HG03460 (cell line): ENCODE measurements around the gene DIP2B.

ENCODE experiments used
- ATAC-seq: cut with Tn5 transposase; IDR thresholded peaks from one replicate; pipeline ENCODE4 v1.9.1; 2021; ENCODE audit not compliant: unreplicated experiment

The DIP2B gene

DNA sequence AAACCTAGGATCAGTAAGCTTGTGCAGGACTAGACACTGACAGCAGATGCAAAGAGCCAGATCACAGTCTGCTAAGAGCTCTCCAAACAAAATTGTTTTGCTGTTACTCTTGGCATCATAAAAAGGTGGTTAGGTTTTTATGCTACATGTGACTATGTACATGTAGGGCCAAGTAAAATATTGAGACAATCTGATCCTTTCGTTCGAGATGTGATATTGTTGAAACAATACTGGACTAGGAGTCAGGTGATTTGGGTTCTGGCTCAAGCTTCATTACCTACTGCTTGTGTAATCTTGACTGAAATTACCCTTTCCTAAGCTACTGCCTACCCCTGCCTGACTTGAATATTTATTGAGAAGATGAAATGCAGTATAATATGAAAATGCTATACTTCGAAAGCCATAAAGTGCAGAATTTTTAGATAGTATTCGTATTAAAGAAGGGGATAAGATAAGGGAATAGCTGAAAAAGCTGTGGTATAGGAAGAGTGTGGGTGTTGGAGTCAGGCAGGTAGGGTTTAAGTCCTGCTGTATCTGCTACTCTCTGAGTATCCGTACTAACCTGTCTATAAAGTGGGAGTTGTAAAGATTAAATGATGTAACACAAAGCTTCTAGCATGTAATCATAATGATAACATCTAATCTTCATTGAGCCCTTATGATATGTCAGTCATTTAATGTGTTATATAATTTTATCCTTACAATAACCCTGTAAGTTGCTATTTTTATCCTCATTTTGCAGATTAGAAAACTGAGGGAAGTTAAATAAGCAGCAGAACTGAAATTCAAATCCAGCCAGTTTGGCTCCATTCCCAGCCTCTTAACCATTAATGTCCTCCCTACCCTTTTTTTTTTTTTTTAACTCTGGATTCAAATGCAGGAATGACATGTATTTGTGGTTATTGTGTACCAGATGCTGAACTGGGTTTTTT lies 220.5 kb downstream of the DIP2B start:
- ATAC-seq, result no peak

DNA sequence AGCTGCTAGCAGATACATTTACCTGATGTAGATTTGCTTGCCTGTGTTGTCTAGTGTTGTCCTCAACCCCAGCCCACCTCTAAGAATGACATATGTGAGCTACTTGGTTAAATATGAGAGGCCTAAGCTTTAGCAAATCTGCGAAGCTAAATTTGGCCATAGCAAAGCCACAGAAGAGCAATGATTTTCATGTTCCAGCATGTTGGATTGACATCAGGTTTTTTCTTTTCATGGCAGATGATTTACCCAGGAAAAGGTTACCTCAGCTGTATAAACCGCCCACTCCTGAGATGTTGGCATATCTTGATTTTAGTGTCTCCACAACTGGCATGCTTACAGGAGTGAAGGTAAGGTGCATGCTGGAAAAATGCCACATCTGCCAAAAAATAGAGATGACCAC lies 222.7 kb downstream of the DIP2B start:
- no peak for ATAC-seq

DNA sequence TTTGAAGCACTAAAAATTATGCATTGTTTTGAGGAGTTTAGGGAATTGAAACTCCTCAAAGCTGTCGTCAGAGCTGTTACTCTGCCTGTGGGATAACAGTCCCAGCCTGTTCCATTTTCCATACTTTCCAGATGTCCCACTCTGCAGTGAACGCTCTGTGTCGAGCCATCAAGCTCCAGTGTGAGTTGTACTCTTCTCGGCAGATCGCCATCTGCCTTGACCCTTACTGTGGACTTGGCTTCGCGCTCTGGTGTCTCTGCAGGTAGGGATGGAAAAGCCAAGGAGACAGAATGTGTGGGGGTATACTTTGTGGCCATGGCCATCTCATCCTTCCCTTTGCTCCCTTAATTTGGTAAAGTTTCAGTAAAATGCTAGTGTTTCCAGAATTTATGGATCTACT lies 223.6 kb downstream of the DIP2B start:
- ATAC-seq, result no peak

DNA sequence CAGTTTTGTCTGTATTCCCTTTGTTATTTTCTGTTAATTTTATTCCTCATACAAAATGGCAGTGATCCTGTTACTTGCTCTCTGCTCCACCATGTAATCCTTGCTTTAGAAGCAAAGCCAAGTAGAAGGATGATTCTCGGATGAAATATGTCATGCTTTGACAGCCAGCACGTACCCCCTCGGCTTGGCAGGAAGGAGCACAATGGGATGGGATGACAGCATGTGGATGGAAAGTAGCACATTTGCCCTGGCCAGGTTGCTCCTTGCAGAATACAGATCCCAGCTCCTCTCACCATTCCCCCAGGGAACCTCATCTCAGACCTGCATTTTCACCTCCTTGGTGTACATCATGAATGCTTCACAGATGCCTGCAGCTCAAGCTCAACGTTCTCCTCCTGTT lies 224.1 kb downstream of the DIP2B start:
- ATAC-seq, result no peak

DNA sequence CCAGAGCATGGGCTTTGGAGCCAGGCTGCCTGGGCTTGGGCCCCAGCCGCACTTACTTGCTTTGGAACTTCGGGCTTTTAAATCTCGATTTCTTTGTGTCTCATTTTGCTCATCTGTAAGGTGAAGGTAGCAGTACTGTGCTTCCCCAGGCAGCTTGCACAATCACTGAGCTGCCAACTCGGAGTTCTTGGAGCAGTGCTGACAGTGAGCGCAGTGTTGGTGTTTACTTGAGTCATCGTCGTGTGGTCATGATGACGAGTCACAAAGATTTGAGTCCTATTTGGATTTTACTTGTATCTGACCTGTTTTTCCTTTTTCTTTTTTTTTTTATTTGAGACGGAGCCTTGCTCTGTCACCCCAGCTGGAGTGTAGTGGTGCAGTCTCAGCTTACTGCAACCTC lies 227.8 kb downstream of the DIP2B start:
- no peak for ATAC-seq

DNA sequence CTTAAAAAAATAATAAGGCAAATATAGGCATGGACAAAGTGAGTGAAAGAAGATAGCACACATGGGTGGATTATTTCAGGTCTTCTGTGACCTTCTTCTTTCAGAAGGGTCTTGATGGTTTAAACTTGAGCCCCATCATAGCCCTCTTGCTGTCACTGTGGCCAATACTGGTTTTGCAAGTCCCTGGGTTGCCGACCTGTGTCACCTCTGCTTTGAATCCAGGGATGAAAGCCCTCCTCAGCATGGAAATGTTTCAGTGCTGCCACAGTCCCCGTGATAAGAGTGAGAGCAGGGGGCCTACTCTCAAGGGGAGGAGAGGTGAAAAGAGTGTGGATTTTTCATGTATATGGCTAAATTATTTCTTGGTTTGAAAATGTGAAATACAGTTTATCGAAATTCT lies 228.9 kb downstream of the DIP2B start:
- ATAC-seq, result no peak

DNA sequence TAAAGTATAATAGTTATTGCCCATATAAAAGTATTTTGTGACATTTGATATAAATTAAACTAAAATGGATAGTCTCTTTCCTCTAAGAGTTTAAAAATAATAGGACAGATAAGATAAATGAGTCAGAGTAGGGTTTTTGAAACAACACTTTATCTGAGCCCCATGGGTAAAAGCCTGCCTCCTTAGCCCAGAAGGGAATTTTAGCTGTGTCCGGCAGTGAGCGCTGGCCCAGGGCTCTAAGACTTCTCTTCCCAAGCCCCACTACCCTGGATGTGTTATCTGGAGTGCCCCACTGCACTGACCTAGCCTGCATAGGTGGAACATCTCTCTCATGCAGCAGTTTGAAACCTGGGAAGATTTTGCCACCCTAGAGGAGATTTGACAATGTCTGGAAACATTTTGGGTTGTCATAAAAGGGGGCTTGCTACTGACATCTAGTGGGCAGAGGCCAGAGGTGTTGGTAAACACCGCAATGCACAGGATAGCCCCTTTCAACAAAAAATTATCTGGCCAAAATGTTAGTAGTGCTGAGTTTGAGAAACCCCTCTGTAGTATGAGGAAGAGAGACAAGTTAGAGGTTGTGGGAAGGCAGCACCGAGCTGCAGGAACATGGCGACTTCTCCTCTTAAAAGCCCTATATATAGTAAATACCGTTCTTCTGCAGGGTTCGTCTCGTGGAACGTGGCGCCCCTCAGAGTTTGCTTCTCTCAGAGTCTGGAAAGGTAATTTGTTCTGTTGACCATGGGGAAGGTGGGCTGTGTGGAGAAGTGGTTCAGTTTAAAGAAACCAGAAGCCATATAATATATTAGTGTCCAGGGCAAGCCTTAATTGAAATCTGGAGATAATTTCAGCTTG lies 229.9 kb downstream of the DIP2B start:
- ATAC-seq, result no peak

DNA sequence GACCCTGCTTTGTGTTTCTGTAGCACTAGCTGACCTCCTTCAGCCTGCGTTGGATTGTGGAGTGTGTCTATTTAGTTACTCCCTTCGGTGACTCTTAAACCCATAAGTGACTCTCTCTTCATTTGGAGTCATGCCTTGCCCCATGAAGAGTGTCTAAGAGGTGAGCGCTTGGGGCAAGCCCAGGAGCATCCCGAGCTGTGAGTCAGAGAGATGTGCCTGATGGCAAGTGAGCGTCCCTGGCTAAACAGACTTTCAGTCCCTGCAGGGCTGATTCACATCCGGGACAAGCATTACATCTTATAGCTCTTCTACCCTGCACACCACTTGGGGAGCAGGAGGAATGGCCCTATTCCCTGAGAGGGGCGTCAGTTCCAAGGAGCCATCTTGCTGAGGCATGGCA lies 234.8 kb downstream of the DIP2B start:
- no peak for ATAC-seq

DNA sequence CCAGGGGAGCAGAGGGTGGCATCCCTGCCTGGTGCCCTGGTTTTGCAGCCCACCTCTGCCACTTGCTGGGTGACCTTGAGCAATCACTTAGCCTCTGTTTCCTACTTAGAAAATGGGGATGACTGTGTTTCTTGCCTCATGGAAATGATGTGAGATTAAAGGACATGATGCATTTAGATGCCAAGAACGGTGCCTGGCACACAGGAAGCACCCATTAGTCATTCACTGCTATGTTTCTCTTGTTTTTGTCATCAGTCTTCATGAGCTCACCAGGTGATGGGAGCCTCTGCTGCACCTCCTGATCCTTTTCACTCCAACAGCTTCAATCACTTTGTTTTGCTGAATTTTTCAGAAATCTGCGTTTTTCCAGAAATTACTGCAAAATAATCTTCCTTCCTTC lies 235.5 kb downstream of the DIP2B start:
- no peak for ATAC-seq

DNA sequence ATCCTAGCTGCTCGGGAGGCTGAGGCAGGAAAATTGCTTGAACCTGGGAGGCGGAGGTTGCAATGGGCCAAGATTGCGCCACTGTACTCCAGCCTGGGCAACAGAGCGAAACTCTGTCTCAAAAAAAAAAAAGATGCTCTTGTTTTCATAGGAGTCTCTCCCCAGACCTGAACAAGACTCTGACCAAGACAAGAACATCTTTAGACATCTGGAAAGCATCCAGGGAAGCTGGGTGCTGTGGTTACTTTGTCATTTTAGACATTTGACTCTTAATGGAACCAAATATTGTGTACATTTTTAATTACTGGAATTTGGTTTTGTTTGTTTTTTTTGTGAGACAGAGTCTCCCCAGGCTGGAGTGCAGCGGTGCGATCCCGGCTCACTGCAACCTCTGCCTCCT lies 238.0 kb downstream of the DIP2B start:
- ATAC-seq, result no peak

DNA sequence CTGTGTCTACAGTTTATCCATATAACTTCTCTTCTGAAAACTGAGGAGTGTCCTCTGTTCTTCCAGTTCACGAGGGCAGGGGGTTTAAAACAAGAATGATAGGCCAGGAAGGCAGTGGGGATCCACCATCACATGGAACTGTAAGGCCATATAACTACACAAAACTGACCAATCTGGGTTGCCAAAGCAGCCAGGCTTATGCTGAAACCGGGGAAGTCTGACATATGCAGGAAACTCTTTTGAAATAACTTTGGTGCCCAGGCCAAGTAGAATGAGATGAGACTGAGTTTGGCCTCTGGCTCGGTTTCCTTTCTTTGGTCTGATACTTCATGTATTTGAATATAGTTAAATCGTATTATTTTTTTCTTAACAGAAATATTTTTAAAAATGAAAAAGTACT lies 241.1 kb downstream of the DIP2B start:
- ATAC-seq, result no peak

DNA sequence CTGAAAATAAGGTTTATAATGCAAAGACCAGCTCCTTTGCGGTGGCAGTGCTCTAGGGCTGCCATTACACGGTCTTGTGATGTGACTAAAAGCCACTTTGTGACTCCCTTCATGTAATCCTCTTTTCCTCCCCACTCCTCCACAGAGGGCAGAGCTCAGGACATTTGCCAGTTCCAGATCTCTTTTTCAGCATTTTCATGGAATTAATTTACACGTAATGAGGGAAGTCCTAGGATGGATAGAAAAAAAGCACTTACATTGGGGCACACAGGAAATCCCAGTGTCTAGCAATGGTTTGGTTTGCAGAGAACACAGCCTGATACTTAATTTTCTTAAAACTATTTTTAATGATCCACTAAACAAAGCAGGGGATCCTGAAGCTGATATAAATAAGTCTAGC lies 241.6 kb downstream of the DIP2B start:
- no peak for ATAC-seq

DNA sequence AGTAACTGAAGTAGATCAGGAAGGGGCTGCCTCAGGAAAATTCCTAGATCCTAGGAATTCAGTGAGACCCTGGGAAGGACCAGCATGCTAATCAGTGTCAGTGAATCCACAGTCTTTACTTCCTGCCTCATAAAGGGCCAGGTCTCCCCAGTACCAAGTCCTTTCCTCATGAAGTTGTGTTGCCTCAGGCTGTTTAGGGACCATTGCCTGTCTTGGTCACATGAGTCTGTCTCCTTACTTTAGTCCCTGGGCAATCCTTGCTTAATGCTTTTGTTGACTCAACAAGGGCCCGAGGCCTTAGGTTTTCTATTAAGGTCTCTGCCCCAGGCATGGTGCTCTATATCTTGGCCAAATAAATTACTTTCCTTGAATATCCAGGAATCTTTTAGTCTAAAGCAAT lies 243.0 kb downstream of the DIP2B start:
- ATAC-seq, result no peak

DNA sequence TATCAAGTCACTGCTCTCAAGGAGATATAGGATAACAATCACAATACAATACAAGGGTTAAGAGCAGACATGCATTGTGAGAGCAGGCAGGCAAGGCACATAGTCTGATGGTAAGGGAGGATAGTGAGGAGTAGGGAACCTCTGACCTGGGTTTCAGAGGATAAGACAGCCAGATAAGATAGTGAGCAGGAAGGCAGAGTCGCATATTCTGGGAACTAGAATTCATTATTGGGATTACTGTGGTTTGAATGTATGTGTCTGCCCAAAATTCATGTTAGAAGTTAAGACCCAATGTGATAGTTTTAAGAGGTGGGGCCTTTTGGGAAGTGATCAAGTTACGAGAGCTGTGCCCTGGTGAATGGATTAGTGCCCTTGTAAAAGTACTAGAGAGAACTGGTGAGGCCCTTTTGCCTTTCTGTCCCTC lies 244.7 kb downstream of the DIP2B start:
- no peak for ATAC-seq

DNA sequence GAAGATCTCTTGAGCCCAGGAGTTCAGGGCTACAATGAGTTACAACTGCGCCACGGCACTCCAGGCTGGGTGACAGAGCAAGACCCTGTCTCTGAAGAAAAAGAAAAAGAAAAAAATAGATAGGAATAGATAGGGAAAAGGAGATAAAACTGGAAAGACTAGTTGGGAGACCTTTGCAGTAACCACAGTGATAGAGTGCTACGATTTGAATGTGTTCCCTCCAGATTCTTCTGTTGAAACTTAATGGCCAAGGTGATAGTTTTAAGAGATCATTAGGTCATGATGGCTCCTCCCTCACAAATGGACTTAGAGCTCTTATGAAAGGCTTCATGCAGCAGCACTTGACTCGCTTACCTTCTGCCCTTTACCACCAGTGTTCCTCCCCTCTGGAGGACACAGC lies 245.6 kb downstream of the DIP2B start:
- ATAC-seq, result no peak

DNA sequence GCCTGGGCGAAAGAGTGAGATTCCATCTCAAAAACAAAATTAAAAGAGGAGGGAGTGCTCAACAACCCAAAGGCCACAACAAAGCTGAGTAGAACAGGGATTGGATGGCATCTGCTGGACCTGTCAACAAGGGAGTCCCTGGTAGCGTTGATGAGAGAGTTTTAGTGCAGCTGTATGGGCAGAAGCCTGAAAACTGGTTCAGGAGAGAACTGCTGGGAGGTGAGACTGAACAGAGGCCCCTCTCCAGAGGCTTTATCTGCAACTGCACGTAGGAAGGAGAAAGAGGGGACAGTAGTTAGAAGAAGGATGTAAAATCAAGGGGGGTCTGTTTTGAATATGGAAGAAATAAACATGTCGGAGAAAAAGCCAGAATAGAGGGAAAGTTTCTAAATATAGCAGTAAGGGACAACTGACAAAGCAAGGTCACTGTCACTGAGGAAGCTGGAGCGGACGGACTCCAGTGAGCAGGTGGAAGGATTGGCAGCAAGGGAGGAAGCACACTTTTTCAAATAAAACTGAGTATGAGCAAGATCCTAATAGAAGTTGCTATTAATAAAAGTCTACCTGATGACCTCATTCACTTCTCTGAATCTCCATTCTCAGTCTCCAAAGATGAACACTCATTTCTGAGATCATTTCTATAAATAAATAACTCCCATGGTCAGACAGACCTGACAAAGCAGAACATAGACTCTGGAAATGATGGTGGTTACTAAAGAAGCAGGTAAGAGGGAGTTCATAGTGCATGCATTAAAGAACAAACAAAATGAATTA lies 247.3 kb downstream of the DIP2B start:
- no peak for ATAC-seq

DNA sequence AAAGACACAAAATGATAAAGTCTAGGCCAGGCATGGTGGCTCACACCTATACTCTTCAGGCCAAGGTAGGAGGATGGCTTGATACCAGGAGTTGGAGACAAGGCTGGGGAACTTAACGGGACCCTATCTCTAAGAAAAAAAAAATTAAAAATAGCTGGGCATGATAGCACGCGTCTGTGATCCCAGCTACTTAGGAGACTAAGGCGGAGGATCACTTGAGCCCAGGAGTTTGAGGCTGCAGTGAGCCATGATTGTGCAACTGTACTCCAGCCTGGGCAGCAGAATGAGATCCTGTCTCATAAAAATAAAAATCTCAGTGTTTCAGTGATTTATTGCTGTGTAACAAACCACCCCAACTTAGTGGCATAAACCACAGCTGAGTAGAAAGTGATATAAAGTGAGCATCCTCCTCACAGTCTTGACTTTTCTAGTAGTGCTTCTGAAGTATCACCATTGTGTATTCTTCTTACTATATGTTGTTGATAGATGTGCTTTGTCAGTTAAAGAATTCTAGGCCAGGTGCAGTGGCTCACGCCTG lies 248.5 kb downstream of the DIP2B start:
- ATAC-seq, result no peak

DNA sequence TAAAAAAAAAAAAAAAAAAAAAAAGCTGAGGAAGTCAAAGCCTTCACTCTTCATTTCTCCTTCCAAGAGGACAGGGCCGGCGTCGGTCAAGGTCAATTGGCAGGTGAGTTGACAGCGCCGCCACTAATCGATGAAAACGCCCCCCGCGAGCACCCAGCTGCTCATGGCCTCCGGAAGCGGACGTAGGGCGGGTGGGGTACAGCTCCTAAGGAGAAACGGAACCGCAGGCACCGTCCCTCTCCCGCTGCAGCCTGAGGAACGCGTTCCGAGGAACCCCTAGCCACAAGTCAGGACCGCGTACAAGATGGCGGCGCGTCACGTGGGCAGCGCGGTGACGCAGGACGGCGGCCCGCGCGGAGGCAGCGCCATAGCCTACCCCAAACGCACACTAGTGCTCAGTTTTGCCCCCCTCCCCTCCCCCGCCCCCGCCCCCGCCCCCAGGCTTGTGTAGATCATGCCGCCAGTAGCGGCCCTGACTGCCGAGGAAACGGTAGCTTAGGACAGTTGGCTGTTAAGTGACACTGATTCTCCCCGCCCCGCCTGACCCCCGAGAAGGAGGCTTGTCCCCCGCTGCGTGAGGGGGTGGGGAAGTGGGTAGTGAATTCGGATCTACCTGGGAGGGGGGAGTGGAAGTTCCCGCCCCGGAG lies 259.0 kb downstream of the DIP2B start, which contains the start of gene ATF1:
ATF1 (plus strand) TSS at position 463 of the 647 bp plus-strand sequence. CDS start 16,045 bp downstream, outside the sequence.
- ATAC-seq, result peak; percentile 75

DNA sequence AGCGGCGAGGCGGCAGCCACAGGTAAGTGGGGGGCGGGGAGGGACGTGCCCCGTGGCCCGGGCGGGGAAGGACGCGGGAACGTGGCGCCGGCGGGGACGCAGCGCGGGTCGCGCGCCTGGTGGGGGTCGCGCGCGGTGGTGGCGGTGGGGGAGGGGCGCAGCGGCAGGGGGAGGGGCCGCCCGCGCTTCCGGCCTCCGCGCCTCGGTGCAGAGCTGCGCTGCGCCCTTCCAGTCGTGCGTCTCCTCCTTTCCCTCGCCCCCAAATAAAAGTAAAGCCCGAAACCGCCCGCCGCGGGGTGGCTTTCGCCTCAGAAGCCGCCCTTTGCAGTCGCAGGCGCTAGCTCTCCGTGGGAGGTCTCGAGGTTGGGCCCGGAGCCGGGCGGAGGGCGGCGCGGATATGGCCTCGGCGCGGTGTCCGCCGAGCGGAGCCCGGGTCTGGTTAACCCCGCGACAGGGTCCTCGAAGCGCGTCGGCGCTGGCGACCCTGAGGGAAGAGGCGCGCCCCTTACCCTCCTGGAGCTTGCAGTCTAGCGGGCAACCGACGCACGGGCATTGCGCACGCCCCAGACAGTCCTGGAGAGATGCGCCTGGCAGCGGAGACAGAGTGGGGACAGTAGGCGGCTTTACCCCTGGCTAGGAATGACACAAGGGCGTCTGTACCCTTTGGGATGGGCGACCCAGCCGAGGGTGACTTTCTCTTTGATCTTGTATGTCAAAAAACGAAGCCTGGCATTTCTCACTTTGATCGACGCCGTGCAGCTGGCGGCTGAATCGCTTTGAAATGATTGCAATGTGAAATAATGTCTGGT lies 259.7 kb downstream of the DIP2B start:
- ATAC-seq, result peak; percentile 40
